Activated T-cell treated with anti-CD3 and anti-CD28 coated beads for 24 hours (primary cell): ENCODE data around the gene GFOD1.
"Not testable (repeated sequence)": the region's sequence is repeated elsewhere in the genome, so short reads cannot be mapped to it uniquely, and the experiment has no call there.

Source experiments
- DNase-seq: peaks from one replicate; pipeline ENCODE4 v3.0.0-alpha.2; 2020; ENCODE audit warnings: low read depth

The GFOD1 gene

DNA sequence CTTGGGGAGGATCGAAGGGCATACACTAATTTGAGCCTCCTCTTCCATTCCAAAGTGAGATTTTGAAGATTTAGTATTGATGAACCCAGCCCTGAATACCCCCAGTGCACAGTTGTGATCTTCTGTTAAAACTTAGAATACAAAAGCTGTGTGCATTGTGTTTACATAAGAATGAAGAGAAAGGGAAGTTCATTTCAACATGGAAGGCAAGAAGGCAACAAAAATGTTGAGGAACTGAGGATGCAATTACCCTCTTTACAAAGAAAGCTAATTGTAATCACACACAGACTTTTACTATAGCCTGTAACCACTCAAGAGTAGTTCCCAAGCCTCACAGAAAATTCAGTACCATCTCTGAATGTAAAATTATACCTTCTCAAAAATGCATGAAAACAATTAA is 49.3 kb downstream of the GFOD1 start:
- DNase-seq, result no peak

DNA sequence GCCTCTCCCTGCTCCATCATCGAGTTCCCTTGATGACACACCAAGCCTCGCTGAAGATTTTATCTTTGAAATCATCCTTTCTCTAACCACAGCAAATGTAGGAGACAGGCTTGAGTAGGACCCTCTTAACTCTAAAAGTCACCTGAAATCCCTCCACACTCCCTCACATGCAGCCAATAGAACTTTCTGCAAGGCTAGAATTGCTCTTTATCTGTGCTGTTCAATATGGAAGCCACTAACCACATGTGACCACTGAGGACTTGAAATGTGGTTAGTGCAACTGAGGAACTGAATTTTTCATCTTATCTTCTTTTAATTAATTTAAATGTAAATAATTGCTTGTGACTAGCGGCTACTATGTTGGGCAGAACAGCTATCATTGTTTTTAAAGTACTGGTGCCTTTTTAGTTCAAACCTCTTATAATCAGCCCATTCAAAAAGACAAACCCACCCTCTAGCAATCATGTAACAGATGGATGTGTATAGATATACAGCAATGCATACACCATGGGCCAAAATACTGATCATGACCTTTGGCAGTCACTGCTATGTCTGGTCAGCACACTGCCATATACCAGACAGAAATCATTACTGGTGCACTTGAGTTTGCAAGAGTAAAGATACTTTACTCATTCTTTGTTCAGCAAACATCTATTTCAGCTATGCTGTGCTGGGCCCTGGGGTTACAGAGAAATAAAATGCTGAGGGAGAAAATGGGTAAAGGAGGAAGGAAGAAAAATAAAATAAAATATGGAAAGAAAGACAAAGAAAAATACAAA is 50.0 kb downstream of the GFOD1 start:
- no peak for DNase-seq

DNA sequence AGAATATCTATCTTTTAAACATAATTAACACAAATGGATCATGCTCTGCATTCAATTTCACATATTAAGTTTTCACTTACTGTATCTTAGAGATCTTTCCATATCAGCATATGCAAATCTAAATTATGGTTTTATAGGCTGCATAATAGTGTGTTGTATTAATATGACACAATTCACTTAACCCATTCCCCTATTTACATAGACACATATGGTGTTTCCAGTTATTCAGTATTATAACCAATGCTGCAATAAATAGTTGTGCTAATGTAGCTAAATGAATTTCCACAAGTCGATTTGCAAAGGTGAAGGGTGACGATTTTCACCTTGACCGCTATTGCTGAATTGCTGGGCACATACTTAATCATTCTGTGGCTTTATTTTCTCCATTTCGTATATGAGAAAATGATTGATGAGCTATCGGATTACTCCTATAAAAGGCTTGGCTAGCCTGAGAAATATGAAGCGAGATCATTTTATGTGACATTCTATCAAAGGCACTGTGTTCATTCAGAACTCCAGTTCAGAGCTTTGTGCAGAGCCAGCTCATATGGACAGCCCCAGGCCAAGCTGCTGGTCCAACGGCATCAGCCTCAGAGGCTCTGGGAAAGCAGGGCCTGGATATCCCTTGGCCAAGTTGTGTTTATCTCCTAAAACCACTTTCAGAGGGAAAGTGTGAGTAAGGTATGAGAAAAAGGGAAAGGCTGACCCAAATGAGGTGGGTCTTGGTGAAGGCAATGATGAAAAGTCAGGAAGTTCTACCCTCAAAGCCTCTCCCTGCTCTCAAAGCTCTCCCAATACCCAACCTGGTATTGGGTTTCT is 50.8 kb downstream of the GFOD1 start:
- no peak for DNase-seq

GRCh38 chr6:13435477-13436246 is 51.7 kb downstream of the GFOD1 start:
- no peak for DNase-seq

DNA sequence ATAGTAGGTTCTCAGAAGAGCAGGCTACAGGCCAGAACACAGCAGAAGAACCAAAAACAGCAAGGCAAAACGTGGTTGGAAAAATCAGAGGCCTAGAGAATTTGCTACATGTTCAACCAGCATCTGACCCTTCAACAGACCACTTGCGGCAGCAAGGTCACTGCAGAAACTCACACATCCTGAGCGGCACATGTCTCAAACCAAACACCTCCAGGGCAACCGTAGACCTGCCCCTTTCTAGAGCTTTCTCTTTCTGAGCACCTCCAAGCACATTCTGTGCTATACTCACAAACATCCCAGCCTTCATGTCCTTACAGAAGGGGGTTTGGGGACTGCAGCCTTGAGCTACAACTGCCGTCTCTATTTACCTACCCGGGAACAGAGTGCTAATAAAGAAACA is 52.6 kb downstream of the GFOD1 start:
- no peak for DNase-seq

DNA sequence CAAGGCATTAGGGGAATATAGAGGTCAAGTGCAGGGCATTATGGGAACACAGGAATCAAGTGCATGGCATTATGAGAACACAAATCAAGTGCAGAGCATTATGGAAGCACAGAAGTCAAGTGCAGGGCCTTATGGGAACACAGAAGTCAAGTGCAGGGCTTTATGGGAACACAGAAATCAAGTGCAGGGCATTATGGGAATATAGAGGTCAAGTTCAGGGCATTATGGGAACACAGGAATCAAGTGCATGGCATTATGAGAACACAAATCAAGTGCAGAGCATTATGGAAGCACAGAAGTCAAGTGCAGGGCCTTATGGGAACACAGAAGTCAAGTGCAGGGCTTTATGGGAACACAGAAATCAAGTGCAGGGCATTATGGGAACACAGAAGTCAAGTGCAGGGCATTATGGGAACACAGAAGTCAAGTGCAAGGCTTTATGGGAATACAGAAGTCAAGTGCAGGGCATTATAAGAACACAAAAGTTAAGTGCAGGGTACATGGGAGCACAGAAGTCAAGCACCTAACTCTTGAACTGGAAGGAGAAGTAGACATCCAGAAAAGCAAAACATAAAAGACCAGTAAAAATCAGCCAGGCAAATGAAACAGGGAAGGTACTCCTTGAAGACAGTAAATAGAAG is 53.1 kb downstream of the GFOD1 start:
- not testable (repeated sequence) for DNase-seq

DNA sequence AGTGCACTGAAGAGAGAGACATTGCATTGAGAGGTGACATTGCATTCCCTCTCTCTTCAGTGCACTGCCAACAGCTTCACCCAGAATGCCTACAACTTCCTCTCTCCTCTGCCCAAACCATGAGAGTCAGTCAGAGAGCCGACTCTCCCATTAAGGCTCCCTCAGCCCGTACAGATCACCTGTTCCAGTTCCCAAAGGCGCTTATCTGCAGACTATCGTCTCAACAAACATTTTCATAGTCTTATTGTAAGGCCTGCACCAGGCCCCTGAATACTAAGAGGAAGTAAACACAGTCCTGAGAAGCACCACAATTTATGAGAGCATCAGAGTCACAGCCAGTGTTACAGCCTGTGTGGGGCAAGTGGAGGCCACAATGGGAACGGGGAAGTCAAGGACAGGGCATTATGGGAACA is 53.7 kb downstream of the GFOD1 start:
- DNase-seq, result no peak

DNA sequence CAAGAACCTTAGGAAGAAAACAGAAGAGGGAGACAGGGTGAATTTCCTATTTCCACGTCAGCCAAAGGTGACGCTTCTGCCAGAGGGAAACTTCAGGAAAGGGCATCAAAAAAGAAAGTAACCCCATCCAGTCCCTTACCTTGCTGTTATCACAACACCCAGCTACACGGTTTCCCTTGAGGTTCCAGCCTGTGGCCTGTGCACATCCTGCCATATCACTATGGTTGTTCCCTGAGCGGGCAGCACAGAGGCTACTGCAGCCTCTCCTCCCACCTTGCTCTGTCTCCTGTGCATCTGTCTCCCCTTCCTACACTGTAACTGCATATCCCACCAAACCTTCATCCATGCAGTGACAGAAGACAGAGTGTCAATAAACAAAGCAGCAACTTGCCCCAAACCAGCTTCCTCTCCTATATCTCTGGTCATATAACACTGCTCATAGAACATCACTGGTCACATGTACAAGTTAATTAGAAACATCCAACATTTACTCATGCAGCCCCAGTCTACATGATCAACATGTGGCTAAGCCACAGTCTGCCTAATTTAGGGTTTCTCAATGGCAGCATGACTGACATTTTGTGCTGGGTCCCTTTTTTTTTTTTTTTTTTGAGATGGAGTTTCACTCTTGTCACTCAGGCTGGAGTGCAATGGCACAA is 54.7 kb downstream of the GFOD1 start:
- DNase-seq, result no peak

DNA sequence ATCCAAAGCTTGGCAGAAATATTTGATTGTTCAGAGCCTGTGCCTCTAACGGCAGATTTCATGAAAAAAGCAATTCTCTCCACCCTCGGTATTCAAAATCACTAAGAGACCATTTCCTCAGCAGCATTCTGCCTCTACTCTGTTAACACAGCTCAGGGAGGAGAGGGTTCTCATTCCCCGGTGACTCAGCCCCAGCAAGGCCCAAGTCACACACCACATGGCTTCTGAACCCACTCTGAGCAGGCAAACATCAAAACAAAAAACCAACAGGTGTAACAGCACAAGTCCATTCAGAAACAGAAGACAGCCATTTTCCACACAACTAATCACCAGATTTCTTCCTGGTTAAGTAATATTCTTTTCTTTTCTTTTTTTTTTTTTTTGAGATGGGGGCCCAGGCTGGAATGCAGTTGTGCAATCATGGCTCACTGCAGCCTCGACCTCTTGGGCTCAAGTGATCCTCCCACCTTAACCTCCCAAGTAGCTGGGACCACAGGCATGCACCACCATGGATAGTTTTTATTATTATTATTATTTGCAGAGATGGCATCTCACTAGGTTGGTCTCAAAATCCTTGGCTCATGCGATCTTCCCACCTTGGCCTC is 55.4 kb downstream of the GFOD1 start:
- DNase-seq, result peak; percentile 45

DNA sequence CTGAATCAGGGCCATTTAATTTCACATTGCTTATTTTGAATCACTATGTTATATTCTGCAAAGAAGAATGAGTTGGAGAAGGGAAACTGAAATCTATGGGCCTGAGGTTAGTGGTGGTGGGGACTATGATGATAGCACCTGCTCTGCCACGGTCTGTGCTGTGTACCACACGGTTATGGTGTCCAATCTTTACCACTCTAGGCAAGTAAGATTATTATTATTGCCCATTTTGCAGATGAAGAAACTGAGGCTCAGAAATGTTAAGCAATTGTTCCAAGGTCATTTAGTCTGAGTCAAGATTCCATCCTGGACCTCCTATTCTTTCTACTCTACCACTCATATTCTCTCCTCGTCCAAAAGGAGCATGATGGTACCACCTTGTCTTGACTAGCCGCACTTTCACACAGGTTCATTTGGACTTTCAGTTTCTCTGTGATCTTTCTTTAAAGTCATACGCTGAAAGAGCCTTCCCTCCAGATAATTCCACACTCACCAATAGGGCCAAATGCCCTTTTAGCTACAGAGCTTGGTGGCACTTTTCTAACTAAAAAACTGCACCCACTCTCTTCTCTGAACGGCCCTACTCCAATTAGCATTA is 56.2 kb downstream of the GFOD1 start:
- no peak for DNase-seq

DNA sequence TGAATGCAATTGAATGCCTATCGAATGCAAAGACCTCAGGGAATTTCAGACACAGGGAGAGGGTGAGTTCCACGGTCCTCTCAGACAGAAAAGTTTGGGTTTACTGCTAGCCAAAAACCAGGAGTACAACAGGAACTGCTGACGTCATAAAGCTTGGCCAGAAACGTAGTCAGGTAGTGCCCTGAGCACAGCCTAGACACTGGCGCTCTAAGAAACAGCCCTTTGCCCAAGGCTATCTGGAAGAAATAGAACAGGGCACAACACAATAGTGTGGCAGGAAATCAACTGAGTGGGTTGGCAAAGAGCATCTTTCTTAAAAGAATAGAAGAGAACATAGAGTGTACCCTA is 58.0 kb downstream of the GFOD1 start:
- no peak for DNase-seq

DNA sequence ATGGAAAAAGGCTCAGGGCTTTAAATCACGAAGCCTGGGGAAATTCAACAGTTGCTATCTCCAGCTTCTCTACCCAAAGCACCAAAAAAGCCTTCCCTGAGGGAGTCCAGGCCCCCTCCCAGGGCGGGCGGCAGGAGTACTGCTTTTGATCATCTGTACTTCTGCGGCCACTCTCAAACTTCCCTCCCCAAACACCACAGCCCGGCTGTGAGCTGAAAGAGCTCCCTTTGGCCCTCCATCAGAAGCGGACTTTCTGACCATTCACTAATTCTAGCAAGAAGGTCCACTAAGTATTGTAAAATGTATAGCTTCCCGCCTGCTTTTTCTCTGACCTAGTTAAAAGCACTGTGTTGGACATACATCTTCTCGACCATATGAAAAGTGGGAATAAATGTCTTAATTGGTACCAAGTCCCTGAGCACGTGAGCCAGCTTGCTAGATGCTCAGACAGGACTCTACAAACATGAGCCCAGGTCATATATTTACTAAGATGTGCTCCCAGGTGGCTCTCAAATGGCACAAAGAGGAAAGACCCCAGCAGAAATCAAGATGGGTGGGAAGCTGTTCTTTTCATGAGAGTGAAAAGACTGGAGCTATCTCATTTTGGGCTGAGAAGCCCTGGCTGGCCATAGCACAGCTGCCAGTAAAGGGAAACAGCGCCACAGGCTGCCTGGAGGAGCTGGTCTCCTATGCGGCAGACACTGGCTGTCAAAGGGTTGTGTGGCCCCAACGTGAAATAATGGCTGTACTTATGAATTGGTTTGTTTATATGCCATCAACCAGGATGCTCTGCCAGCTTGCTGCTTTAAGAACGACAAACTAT is 58.6 kb downstream of the GFOD1 start:
- no peak for DNase-seq

- peak; percentile 80 for DNase-seq
Measured at GRCh38 chr6:13427801-13428582, 59.4 kb downstream of the GFOD1 start.

DNA sequence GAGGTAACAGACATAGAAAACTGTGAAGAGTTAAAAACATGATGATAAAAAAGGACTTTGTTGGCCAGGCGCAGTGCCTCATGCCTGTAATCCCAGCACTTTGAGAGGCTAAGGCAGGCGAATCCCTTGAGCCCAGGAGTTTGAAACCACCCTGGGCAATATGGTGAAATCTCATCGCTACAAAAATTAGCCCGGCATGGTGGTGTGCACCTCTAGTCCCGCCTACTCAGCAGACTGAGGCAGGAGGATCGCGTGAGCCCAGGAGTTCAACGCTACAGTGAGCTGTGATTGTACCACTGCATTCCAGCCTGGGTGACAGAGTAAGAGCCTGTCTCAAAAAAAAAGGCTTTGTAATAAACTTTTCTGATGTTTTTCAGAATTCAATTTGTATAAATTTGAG is 60.1 kb downstream of the GFOD1 start:
- DNase-seq, result no peak

DNA sequence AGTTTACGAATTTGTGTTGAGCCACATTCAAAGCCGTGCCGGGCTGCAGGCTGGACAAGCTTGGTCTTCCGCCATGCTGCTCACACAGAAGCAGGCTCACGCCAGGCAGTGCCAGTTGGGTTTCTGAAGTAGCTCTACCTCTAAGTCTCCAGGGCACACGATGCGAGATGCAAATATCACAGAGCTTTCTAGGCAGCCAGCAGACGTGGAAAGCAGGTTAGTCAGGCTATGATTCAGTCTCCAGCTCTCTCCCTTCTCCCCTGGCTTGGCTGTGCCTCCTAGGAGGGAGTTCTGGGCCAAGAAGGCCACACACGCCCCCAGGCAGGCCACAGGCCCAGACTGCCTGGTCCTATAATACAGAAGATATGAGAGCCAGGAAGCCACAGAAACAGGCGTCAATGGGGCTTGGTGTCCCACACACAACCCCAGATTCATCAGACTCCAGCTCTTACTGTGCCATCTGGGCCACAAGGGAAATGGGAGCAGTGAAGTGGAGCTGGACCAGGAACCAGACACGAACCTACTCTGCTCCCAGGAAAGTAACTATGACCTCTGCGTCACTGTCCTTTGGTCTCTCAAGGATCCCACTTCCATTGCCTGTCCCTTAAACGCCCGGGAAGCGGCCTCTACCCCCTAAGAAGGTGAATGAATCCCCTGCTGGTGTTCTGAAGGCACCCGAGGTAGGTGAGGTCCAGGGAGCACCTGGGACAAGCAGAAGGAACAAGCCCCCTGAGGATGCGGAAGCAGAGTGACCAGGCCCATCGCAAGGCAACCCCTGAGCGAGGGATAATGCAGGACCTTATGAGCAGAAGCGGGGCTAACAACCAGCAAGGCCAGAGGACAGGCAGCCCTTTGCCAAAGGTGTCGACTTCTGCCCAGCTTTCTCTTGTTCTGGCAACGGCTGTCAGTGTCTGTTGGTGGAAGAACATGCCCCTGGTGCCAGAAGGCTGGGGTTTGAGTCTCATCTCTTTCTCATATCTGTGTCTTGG is 61.2 kb downstream of the GFOD1 start:
- peak; percentile 21 for DNase-seq

DNA sequence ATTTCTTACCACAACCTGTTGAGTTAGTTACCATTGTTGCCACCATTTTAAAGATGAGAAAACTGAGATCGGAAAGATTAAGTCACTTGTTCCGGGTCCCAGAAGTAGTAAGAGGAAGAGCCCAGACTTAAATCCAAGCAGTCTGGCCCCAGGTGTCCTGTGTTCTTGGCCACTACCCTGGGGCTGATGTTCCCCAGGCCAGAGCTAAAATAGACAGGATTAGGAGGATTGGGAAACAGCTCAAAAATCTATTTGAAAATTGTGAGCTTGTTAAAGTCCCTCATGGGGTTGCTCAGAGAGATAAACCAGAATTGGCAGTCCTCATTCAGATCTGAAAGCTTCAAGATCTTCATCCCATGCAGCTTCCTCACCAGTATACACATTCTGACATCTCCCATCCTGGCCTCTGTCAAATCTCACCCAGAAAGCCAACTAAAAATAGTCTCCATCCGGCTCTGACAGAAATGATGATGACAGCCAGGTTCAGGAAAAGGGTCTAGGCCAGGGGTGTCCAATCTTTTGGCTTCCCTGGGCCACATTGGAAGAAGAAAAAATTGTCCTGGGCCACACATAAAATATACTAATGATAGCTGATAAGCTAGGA is 62.0 kb downstream of the GFOD1 start:
- DNase-seq, result no peak

DNA sequence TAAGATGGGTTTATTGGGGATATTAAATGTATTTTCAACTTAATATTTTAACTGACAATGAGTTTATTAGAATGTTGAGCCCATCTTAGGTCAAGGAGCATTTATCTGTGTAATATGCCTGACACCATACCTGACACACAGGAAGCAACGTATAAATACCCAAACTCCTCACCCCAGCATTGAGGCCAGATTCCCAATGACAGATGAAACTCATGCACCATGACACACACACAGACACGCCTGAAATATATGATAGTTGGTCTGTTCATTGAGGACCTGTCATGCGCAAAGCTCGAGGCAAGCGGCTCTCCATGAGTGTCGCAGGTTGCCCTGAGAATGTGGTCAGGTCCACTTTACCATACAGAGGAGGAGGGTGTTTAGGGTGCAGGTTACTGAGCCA is 64.1 kb downstream of the GFOD1 start:
- no peak for DNase-seq
